GM19099 (cell line): ENCODE results near the gene NIM1K.

ENCODE experiments used
- POLR2A ChIP-seq: IDR thresholded peaks from 3 replicates; pipeline ENCODE4 v1.6.1; 2011; ENCODE audit warnings: low read depth; ENCODE audit not compliant: insufficient read length; ENCODE audit errors: extremely low read depth

Gene NIM1K

GRCh38 chr5:43281840-43282658 is 90.0 kb downstream of the NIM1K start:
- TF ChIP-seq POLR2A = no peak

GRCh38 chr5:43286623-43287022 is 94.6 kb downstream of the NIM1K start:
- no peak for TF ChIP-seq POLR2A

- TF ChIP-seq POLR2A = no peak
Measured at GRCh38 chr5:43287493-43287892, 95.5 kb downstream of the NIM1K start.

GRCh38 chr5:43288269-43288831 is 96.3 kb downstream of the NIM1K start:
- no peak for TF ChIP-seq POLR2A

- TF ChIP-seq POLR2A = no peak
Measured at GRCh38 chr5:43290726-43291125, 98.7 kb downstream of the NIM1K start.

GRCh38 chr5:43294226-43294625 is 102.2 kb downstream of the NIM1K start:
- TF ChIP-seq POLR2A = no peak

GRCh38 chr5:43295202-43295601 is 103.2 kb downstream of the NIM1K start:
- no peak for TF ChIP-seq POLR2A

- no peak for TF ChIP-seq POLR2A
Measured at GRCh38 chr5:43296835-43297234, 104.8 kb downstream of the NIM1K start.

GRCh38 chr5:43298443-43298842 is 106.4 kb downstream of the NIM1K start:
- no peak for TF ChIP-seq POLR2A

GRCh38 chr5:43300112-43300511 is 108.1 kb downstream of the NIM1K start:
- no peak for TF ChIP-seq POLR2A

- no peak for TF ChIP-seq POLR2A
Measured at GRCh38 chr5:43301653-43302091, 109.6 kb downstream of the NIM1K start.

- TF ChIP-seq POLR2A = no peak
Measured at GRCh38 chr5:43302481-43302880, 110.5 kb downstream of the NIM1K start.

GRCh38 chr5:43303242-43303641 is 111.2 kb downstream of the NIM1K start:
- no peak for TF ChIP-seq POLR2A

- no peak for TF ChIP-seq POLR2A
Measured at GRCh38 chr5:43304525-43304924, 112.5 kb downstream of the NIM1K start.

- no peak for TF ChIP-seq POLR2A
Measured at GRCh38 chr5:43305948-43306565, 114.0 kb downstream of the NIM1K start.

GRCh38 chr5:43309122-43309521 is 117.1 kb downstream of the NIM1K start:
- TF ChIP-seq POLR2A = no peak

GRCh38 chr5:43309637-43310036 is 117.6 kb downstream of the NIM1K start:
- TF ChIP-seq POLR2A = no peak

GRCh38 chr5:43312076-43312661 is 120.1 kb downstream of the NIM1K start:
- no peak for TF ChIP-seq POLR2A
